ENCODE results near the gene HNRNPA1L2.
"Not testable (repeated sequence)": the region's sequence is repeated elsewhere in the genome, so short reads cannot be mapped to it uniquely, and the experiment has no call there.

HNRNPA1L2 gene

DNA sequence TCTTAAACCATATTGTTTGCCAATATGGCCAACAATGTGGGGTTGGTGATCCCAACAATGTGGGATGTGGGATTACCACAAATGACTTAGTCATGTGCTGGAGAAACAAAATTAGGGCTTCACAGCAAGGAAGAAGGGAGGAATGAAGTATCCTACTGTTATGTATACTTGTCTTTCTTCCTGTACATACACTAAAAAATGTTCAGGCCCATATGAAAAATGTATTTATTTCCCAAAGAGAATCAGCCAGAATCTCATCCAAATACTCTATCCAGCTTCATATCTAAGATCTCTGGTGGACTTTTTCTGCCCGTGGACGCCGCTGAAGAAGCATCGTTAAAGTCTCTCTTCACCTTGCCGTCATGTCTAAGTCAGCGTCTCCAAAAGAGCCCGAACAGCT, at the start of gene HNRNPA1L2:
TSS of gene HNRNPA1L2 (plus strand) at position 301 of the 400 bp plus-strand sequence. CDS start at position 363, 62 bp downstream.
- DNase-seq (ENCODE audit: low read depth) = no peak

DNA sequence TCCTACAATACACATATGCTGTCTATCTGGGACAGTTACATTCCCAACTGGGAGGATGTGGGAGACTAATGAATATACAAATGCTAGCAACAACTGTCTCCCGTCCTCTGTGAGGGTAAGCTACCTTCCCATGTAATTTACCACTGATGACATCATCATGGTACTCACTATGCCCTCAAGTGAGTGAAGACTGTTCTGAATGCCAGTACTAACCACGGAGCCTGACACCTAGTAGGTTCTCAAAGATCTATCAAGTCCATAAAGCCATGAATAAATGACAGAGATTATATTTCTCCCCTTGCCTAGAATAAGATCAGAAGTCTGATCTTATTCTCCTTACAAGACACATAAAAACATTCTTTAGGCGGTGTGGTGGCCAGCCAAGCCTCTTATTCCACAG, 49.1 kb upstream of the HNRNPA1L2 start:
- not testable (repeated sequence) for DNase-seq (ENCODE audit: low read depth)

DNA sequence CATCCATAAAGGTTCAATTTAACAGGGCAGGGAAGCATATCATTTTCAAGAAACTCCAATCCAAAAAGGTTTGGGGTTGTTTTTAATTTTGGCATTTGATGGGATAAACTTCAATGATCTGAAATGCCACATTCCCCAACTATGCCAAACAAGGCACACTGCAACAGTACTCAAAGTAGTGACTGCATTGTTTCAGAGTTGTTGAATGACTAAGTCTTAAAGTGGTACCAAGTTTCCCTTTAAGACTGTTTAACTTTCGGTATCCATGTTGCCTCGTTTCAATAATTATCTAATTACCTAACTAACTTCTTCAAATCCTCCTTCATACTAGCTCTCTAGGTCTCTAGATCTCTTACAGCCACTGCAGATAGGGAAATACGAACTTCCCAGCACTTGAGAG, 48.4 kb upstream of the HNRNPA1L2 start:
- DNase-seq (ENCODE audit: low read depth) = not testable (repeated sequence)

DNA sequence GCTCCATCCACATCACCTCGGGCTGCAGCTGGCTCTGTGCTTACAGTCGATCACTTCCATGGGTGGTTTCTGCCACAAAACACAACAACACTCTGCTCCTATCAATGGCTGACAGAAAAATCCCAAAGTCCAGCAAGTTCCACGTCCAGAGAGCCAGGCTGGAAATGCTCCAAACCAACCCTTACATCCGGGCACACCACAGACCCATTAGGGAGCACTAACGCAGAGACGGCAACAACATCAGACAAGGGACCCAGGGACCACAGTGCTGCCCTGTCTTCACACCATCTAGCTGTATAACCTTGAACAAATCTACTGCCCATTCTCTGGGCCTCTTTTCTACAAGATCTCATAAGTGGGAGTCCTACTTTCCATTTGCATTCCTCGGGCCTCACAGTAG, 47.9 kb upstream of the HNRNPA1L2 start:
- DNase-seq (ENCODE audit: low read depth) = not testable (repeated sequence)

DNA sequence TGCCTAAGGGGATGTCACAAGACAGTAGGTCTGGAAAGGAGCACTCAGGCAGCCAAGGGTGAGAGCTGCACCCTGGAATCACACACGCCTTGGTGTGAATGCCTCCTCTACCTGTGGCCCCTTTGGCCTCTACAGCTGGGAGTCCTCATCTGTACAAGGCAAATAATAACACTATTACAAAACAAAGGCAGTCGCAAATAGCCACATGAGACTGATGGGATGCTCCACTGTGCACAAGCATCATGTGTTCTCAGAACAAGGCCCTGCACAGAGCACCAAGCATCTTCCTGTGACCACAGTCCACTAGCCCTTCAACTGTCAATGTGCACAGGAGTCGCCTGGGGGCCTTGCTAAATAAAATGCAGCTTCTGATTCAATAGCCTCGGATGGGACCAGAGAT, 44.6 kb upstream of the HNRNPA1L2 start:
- no peak for DNase-seq (ENCODE audit: low read depth)

DNA sequence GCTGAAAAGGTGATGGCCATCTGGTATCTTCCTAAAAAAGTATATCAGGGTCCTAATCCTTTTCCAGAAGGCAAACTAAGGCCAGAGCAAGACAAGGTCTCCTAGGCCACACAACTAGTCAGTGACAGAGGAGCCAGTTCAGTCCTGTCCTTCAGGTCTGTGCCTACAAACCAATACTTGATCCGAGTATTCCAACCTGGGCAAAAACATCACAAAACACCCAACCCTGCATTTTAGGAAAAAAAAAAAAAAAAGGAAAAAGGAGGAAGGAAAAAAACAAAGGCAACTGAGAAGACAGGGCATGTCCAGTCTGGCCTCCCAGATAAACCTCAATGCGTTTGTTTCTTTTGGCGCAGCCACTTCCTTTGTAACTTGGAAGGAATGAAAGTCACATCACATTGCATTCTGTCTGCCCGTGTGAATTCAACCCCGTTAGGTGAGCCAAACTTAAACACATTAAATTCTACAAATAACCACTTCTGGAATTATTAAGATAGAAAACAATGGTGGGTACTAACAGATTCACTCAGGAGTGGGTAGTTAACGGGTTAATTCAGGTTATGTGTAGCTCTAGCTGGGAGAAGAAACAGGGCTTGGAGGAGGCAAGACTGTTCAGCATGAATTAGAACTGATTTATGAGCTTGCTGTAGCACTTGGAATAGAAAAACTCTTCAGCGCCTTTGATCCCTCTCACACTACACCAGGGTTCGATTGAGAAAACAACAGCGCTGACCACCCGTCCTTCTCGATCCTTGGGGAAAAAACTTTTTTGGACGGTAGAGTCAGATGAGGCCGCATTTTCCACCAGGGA, 43.0 kb upstream of the HNRNPA1L2 start:
- no peak for DNase-seq (ENCODE audit: low read depth)

DNA sequence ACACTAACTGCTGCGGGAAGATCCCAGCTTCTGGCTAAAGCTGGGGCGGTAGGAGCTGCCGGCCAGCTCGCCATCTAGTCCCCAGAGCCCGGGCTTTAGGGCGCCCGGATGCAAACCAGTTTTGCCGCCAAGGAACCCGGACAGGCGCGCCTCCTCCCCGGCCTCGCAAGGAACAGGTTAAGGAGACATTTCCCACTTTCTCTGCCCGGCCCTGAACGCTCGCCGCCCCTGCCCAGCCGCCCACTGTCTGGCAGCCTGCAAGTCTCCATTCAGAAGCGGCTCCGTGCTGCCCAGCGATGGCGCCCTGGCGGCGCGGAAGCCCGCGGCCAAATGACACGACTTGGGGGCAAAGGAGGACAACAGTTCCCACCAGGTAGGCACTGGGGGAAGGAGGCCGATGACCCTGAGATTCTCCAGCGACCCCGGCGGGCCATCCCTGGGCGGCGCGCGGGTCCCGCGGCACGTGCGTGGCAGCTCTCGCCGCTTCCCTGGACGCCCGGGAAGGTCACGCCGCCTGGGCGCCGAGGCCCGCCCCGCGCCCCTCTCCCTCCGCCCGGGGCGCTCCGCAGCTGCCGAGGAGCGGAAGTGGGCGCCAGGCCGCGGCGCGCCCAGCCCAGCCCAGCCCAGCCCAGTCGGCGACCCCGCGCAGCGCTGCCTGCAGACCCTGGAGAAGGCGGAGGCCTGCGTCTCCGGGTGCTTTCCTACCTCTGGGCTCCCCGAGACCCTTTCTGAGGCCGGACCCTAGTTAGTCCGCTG, 42.2 kb upstream of the HNRNPA1L2 start:
- no peak for DNase-seq (ENCODE audit: low read depth)

DNA sequence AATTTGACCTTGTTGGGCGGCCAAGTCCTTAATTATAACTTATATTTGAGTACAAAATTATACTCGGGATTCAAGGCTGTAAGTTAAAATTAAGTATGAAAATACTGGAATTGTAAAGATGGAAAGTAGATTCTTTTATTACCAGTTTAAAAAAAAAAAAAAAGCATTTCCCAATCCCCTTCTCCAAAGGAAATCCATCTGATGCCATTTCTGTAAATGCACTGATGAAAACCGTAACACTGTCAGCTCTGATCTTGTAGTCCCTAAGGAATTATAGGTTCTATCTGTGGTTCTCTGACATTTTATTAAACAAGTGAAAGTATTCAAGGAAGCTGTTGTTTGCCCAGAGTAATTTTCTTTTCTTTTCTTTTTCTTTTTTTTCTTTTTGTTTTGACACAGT, 41.6 kb upstream of the HNRNPA1L2 start:
- no peak for DNase-seq (ENCODE audit: low read depth)

DNA sequence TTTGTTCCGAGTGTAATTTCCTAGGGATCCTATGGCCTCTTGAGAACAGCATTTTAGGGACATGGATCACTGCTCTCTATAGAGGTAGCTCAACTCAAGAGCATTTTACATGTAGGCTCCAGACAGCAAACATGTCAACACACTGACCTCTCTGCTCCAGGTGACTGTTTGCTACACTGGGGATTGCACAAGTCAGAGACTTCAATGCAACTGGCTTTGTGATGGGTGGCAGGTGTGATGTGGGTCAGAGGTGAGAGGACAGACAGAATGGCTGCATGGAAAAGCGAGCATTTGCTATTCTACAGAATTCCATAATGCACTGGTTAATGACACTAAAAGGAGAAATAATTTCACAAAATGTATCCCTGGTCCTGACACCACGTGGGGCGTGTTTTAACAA, 38.9 kb upstream of the HNRNPA1L2 start:
- not testable (repeated sequence) for DNase-seq (ENCODE audit: low read depth)

DNA sequence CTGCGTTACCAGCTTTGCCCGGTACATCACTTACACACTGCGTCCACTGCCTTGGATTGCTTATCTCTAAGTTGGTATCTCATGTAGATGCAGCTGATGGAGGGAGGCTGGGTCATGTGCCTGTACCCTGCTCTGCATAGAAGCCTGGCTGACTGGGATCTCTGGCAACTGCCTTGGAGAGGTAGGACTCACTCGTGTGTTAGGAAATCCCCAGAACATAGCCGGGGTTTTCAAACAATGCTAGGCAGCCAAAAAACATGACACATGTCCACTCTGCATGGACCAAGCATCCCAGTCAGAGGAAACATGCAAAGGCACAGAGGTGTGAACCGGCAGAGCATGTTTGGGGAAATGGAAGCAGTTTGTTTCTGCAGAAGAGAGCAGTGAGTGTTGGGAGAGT, 36.1 kb upstream of the HNRNPA1L2 start:
- not testable (repeated sequence) for DNase-seq (ENCODE audit: low read depth)

DNA sequence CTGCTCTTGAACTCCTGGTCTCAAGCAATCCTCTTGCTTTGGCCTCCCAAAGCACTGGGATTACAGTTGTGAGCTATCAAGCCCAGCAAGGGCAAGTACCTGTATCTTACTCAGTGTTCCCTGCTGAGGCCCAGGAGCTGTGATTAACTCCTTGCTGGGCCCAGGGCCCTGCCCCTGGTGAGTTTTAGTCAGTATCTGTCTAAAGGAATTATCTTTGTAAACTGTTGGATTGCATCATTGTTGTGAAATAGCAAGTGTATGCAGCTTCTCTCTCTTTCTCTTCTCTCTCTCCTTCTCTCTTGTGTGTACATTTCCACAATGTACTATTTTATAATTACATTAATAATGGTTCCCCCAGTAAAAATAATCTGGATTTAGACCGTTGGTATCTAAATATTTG, 35.4 kb upstream of the HNRNPA1L2 start:
- DNase-seq (ENCODE audit: low read depth) = not testable (repeated sequence)

DNA sequence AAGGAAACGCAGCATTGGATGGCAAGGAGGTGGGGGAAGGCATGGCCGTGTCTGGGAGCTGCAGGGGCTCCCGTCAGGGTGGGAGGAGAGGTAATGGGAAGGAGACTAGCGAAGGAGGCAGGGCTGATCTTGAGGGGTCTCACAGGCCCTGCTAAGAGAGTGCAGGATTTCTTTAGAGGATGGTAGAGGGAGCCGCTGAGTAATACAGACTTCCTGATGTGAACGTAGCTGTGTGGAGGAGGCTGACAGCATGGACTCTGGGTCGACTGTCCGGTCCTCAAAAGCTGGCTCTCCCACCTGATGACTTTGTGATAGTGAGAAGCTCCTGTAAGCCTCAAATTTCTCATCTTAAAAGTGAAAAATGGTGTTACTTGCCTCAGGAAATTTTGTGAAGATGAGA, 34.0 kb upstream of the HNRNPA1L2 start:
- not testable (repeated sequence) for DNase-seq (ENCODE audit: low read depth)

DNA sequence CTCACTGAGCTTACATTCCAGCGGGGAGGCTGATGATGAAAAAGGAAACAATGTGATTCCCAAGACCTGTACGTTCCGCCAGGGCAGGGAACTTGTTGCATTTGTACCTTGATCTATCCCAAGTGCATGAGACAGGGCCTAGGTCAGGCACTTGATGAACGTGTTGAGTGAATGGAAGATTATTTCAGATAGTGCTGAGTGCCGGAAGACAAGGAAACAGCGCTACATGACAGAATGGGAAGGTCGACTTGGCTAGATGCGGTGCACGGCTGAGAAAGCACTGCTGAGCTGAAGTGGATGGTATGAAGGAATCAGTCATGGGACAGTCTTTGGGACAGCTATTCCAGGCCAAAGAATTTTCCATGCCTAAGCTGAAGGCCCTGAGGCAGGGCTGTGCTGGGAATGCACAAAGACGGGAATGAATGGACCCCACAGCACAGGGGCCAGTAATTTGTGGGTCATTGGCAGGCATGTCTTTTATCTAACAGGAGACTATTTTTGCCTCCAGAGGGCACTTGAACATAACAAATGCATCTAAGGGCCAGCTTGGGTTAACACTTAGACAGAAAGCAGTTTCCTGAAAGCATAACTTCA, 33.1 kb upstream of the HNRNPA1L2 start:
- not testable (repeated sequence) for DNase-seq (ENCODE audit: low read depth)

DNA sequence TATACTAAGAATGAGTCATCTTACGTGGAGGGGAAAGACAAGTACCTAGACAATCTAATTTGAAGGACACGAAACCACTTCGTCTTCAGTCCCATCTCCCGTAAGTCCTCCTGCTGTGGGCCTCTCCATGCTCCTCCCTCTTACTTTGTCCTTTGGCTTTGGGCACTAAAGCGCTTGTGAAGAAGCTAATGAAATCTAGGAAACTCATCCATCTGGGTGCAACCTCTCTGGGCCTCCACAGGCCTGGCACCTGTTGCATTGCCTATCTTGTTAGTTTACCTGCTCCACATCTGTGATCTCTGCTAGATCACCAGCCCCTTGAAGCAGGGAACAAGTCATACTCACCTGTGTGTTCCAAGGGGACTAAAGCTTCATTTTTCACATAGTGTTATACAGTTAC, 32.1 kb upstream of the HNRNPA1L2 start:
- DNase-seq (ENCODE audit: low read depth) = not testable (repeated sequence)

DNA sequence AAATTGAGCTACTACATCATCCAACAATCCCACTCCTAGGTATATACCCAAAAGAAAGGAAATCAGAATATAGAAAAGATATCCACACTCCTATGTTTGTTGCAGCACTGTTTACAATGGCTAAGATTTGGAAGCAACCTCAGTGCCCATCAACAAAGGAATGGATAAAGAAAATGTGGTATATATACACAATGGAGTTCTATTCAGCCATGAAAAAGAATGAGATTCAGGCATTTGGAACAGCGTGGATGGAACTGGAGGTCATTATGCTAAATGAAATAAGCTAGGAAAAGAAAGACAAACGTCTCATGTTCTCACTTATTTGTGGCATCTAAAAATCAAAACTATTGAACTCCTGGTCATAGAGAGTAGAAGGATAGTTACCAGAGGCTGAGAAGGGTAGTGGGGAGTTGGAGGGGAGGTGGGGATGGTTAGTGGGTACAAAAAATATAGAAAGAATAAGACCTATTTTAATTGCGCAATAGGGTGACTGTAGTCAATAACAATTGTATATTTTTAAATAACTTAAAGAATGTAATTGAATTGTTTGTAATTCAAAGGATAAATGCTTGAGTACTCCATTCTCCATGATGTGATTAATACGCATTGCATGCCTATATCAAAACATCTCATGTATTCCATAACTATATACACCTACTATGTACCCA, 27.0 kb upstream of the HNRNPA1L2 start:
- DNase-seq (ENCODE audit: low read depth) = no peak

DNA sequence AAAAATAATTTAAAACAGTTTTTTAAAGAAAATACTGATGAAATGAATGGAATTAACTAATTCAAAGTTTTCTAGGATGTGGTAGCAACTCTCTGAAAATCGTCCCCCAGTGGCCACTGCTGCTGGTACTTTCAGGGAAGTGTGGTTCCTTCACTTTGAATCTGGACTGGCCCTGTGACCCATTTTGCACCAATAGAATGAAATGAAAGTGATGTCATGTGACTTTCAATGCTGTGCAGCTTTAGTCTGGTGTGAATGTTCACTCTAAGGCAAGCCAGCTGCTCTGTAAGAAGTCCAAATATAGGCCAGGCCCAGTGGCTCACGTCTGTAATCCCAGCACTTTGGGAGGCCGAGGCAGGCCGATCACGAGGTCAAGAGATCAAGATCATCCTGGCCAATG, 26.4 kb upstream of the HNRNPA1L2 start:
- no peak for DNase-seq (ENCODE audit: low read depth)

DNA sequence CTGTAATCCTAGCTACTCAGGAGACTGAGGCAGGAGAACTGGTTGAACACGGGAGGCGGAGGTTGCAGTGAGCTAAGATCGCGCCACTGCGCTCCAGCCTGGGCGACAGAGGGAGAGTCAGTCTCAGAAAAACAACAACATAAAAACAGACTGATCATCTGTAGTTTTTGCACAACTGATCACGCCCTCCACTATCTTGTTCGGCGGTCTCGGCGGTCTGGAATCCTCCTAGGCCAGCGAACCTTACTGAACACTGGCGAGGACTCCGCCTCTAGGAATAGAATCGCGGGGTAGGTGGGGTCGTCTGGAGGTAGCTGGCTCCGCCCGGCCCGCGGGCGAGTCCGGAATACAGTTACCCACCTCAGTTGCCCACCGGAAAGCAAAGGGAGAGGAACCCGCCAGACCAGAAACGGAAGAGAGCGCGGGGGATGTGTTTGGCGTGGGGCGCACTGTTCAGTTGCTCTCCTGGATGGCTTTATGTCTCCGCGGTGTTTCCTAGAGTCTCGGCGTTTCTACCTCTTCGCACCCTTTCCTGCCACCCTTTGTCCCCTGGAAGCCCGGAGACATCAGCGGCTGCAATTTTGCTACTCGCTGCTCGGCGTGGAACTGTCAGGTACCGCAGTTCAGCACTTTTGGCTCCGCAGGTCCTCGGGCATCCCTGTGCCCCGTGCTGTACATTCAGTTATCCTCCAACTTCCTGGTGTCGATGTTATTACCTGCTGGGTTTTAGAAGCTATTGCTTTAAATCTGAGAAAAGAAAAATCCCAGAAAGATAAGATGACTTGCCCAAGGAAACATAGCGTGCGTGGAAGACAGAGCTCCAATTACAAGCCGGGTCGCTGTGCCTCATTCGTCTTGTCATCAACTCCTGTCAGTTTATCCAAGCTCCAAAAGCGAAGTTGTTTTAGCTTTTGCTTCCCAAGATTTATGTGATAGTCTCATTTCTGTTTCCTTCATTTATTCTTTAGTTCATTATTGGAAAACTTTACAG, 24.9 kb upstream of the HNRNPA1L2 start:
- peak; percentile 66 for DNase-seq (ENCODE audit: low read depth)

DNA sequence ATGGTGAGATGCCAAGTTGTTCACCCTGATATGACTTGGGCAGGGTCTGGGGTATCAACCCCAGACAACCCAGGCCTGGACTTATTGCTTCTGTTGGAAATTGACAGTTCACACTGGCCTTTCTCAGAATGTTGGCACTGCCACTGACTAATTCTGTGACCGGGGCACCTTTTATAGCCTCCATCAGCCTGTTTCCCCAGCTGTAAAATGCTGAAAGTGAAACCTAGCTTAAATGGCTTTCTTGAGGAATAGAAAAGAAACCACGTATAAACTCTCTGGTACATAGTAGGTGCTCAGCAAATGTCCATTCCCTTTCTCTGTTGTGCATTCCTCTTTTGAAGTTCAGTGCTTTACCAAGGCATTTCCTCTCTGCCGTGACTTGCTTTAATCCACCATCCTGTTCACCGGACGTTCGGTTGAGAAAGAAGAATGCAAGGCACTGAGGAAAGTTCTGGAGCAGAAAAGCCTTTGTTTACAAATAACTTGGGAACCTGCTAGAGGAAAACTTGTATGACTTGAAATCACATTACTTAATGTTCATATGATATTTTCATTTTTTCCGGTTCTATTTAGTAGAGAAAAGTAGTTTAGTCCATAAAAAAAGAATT, 11.0 kb upstream of the HNRNPA1L2 start:
- DNase-seq (ENCODE audit: low read depth) = not testable (repeated sequence)

DNA sequence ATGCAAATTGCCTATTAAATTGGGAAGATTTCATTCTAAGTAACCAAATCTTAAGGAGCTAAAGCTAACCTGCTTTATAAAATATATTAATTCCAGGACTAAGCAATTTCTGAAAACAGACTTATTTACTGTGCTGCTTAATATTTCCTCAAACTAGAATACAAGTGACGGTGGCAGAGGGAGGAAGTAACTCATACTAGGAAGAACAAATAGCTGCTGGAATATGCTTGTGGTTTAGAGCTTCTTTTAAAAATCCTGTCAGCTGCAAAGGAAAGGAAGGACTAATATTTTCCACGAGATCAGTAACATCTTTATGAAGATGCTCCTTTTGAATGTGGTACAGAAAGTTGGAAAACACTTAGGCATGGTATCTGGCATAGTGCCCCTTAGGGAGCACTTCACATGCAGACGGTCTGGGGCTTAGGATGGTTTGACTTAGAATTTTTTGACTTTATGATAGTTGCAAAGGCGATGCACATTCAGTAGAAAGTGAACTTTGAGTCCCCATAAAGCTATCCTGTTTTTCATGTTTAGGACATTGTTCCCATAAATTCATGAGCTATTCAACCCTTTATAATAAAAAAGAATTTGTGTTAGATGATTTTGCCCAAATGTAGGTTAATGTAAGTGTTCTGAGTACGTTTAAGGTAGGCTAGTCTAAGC, 3.4 kb upstream of the HNRNPA1L2 start:
- DNase-seq (ENCODE audit: low read depth) = no peak

DNA sequence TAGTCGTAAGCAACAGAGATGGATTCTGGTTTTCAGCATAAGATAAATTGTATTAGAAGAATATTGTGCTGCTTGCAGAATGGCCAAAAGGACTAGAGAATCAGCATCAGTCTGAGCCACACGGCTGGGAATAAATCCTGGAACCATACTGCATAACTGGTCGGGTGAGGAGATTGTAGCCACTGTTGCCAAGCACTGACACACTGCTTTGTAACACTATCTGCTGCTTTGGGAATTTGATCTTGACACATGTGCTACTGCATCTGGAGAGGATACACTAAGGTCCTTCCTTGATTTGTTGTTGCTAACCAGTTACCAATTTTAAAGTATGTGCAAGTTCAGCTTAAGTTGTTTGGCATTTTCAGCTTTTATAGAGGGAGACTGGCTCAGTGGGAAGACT, 1.9 kb downstream of the HNRNPA1L2 start:
- peak; percentile 29 for DNase-seq (ENCODE audit: low read depth)

Measured in fibroblast of the conjunctiva (primary cell).